Measurements from ENCODE around the gene UNC5C.

The UNC5C gene

GRCh38 chr4:95124906-95125504 lies 423.8 kb downstream of the UNC5C start:
- peak; percentile 54 for DNase-seq (ENCODE audit: extremely low spot score)
- POLR2A ChIA-PET = no interaction called here
- TF ChIP-seq TARDBP (IDR thresholded peaks at IDR 0.05) (no peak), SUZ12 (IDR thresholded peaks at IDR 0.05) (no peak), CTBP1 (IDR thresholded peaks at IDR 0.05; ENCODE audit: borderline replicate concordance) (no peak), PKNOX1 (IDR thresholded peaks at IDR 0.05) (no peak), NFRKB (IDR thresholded peaks at IDR 0.05) (no peak), ZNF384 (IDR thresholded peaks at IDR 0.05) (no peak), BHLHE40 (IDR thresholded peaks at IDR 0.05; ENCODE audit: borderline replicate concordance) (no peak), FOXA1 (IDR thresholded peaks at IDR 0.05) (no peak), FOXM1 (IDR thresholded peaks at IDR 0.05; ENCODE audit: borderline replicate concordance) (no peak), HDGF (IDR thresholded peaks at IDR 0.05; ENCODE audit: borderline replicate concordance) (no peak), SP1 (IDR thresholded peaks at IDR 0.05) (no peak), L3MBTL2 (conservative IDR thresholded peaks at IDR 0.05) (no peak), ARNT (IDR thresholded peaks at IDR 0.05) (no peak), FOXK2 (IDR thresholded peaks at IDR 0.05) (no peak), ELF4 (IDR thresholded peaks at IDR 0.05) (no peak), LEF1 (IDR thresholded peaks at IDR 0.05; ENCODE audit: borderline replicate concordance) (no peak)
- CTCF ChIA-PET = interaction anchor here (0.6 to 1.1 kb wide), 5 partner anchors 20 to 1041 kb away, joined by 3 to 4 read pairs (median 3); no protein-coding TSS in a partner anchor

GRCh38 chr4:95122001-95122400 lies 426.8 kb downstream of the UNC5C start:
- ChIA-PET POLR2A (no interaction called here), CTCF (no interaction called here)
- TF ChIP-seq BHLHE40 (IDR thresholded peaks at IDR 0.05; ENCODE audit: borderline replicate concordance) (no peak), ZNF384 (IDR thresholded peaks at IDR 0.05) (no peak), TARDBP (IDR thresholded peaks at IDR 0.05) (no peak), NFRKB (IDR thresholded peaks at IDR 0.05) (no peak), ARNT (IDR thresholded peaks at IDR 0.05) (no peak), CTBP1 (IDR thresholded peaks at IDR 0.05; ENCODE audit: borderline replicate concordance) (no peak), SP1 (IDR thresholded peaks at IDR 0.05) (no peak), L3MBTL2 (conservative IDR thresholded peaks at IDR 0.05) (no peak), ELF4 (IDR thresholded peaks at IDR 0.05) (no peak), FOXM1 (IDR thresholded peaks at IDR 0.05; ENCODE audit: borderline replicate concordance) (no peak), FOXA1 (IDR thresholded peaks at IDR 0.05) (no peak)
- no peak for DNase-seq (ENCODE audit: extremely low spot score)

GRCh38 chr4:95120456-95120855 lies 428.3 kb downstream of the UNC5C start:
- no peak for DNase-seq (ENCODE audit: extremely low spot score)
- CTCF ChIA-PET = no interaction called here
- POLR2A ChIA-PET = no interaction called here
- TF ChIP-seq BHLHE40 (IDR thresholded peaks at IDR 0.05; ENCODE audit: borderline replicate concordance) = no peak
- TF ChIP-seq ARNT (IDR thresholded peaks at IDR 0.05) = no peak
- no peak for TF ChIP-seq PKNOX1 (IDR thresholded peaks at IDR 0.05)
- TF ChIP-seq TARDBP (IDR thresholded peaks at IDR 0.05) = no peak
- no peak for TF ChIP-seq ZNF384 (IDR thresholded peaks at IDR 0.05)
- TF ChIP-seq CTBP1 (IDR thresholded peaks at IDR 0.05; ENCODE audit: borderline replicate concordance) = no peak
- no peak for TF ChIP-seq ELF4 (IDR thresholded peaks at IDR 0.05)
- no peak for TF ChIP-seq HDGF (IDR thresholded peaks at IDR 0.05; ENCODE audit: borderline replicate concordance)
- no peak for TF ChIP-seq LEF1 (IDR thresholded peaks at IDR 0.05; ENCODE audit: borderline replicate concordance)
- no peak for TF ChIP-seq L3MBTL2 (conservative IDR thresholded peaks at IDR 0.05)

- ChIA-PET CTCF (interaction anchor here (0.5 kb wide), 1 partner anchor 137 kb away, joined by 3 read pairs; no protein-coding TSS in a partner anchor), POLR2A (no interaction called here)
- no peak for TF ChIP-seq FOXA1 (IDR thresholded peaks at IDR 0.05)
- TF ChIP-seq TARDBP (IDR thresholded peaks at IDR 0.05) = no peak
- no peak for TF ChIP-seq ELF4 (IDR thresholded peaks at IDR 0.05)
- no peak for TF ChIP-seq FOXM1 (IDR thresholded peaks at IDR 0.05; ENCODE audit: borderline replicate concordance)
- no peak for TF ChIP-seq SP1 (IDR thresholded peaks at IDR 0.05)
- TF ChIP-seq BHLHE40 (IDR thresholded peaks at IDR 0.05; ENCODE audit: borderline replicate concordance) = no peak
- TF ChIP-seq HDGF (IDR thresholded peaks at IDR 0.05; ENCODE audit: borderline replicate concordance) = no peak
- no peak for TF ChIP-seq ARNT (IDR thresholded peaks at IDR 0.05)
- no peak for TF ChIP-seq ZNF384 (IDR thresholded peaks at IDR 0.05)
- no peak for TF ChIP-seq NFRKB (IDR thresholded peaks at IDR 0.05)
- no peak for TF ChIP-seq CTBP1 (IDR thresholded peaks at IDR 0.05; ENCODE audit: borderline replicate concordance)
- no peak for TF ChIP-seq FOXK2 (IDR thresholded peaks at IDR 0.05)
- no peak for TF ChIP-seq SUZ12 (IDR thresholded peaks at IDR 0.05)
- no peak for DNase-seq (ENCODE audit: extremely low spot score)
Measured at GRCh38 chr4:95118497-95118896, 430.3 kb downstream of the UNC5C start.

GRCh38 chr4:95114521-95114920 lies 434.3 kb downstream of the UNC5C start:
- no peak for DNase-seq (ENCODE audit: extremely low spot score)
- no peak for TF ChIP-seq LEF1 (IDR thresholded peaks at IDR 0.05; ENCODE audit: borderline replicate concordance)
- ChIA-PET CTCF (no interaction called here), POLR2A (no interaction called here)

Data from HEK293T (cell line).